Chondrocyte (in vitro differentiated cells): ENCODE data around the gene PIK3CG. TPM values are rescaled to one million over a fixed set of nuclear protein-coding genes. Genes with fewer than 3 reads are reported as not detected.

Source experiments
- DNase-seq: peaks from one replicate; pipeline ENCODE4 v3.0.0; 2021; ENCODE audit warnings: mixed read lengths, low spot score
- H3K27ac Mint-ChIP-seq: one replicate; pipeline ENCODE4 v1.8.0; 2021; ENCODE audit warnings: mild to moderate bottlenecking, moderate library complexity, mixed read lengths; ENCODE audit not compliant: unreplicated experiment
- H3K27me3 Mint-ChIP-seq: 2 replicates; pipeline ENCODE4 v1.8.0; 2021; ENCODE audit warnings: low read depth, mixed read lengths
- H3K36me3 Mint-ChIP-seq: 2 replicates; pipeline ENCODE4 v1.8.0; 2021; ENCODE audit warnings: low read depth, mixed read lengths
- H3K4me1 Mint-ChIP-seq: 2 replicates; pipeline ENCODE4 v1.8.0; 2021; ENCODE audit warnings: low read depth, mild to moderate bottlenecking, mixed read lengths
- H3K4me3 Mint-ChIP-seq: one replicate; pipeline ENCODE4 v1.8.0; 2021; ENCODE audit warnings: mild to moderate bottlenecking, moderate library complexity, mixed read lengths; ENCODE audit not compliant: unreplicated experiment
- H3K9me3 Mint-ChIP-seq: 2 replicates; pipeline ENCODE4 v1.8.0; 2021; ENCODE audit warnings: low read depth, mixed read lengths
- total RNA-seq: library from RNA; stranded (reverse); gene quantifications from 3 replicates; pipeline ENCODE4 v1.2.1, GENCODE V29; 2021
- TF ChIP-seq, protein P1 (sequence below): fragments of 200-600 bp; sonication (generic); IDR thresholded peaks from 2 replicates; pipeline ENCODE4 v1.5.0; 2021; ENCODE audit warnings: antibody characterized with exemption, mild to moderate bottlenecking, moderate library complexity

The PIK3CG gene
- total RNA-seq, 1 donor from 2014 or later = not detected

DNA sequence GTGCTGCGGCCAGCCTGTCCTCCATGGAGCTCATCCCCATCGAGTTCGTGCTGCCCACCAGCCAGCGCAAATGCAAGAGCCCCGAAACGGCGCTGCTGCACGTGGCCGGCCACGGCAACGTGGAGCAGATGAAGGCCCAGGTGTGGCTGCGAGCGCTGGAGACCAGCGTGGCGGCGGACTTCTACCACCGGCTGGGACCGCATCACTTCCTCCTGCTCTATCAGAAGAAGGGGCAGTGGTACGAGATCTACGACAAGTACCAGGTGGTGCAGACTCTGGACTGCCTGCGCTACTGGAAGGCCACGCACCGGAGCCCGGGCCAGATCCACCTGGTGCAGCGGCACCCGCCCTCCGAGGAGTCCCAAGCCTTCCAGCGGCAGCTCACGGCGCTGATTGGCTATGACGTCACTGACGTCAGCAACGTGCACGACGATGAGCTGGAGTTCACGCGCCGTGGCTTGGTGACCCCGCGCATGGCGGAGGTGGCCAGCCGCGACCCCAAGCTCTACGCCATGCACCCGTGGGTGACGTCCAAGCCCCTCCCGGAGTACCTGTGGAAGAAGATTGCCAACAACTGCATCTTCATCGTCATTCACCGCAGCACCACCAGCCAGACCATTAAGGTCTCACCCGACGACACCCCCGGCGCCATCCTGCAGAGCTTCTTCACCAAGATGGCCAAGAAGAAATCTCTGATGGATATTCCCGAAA lies 2.7 kb downstream of the PIK3CG start:
- no peaks in the 10 kb centered on the region for H3K36me3 Mint-ChIP-seq
- peaks cover 7% of the 10 kb centered on the region for H3K4me1 Mint-ChIP-seq
- TF ChIP-seq, protein P1, sequence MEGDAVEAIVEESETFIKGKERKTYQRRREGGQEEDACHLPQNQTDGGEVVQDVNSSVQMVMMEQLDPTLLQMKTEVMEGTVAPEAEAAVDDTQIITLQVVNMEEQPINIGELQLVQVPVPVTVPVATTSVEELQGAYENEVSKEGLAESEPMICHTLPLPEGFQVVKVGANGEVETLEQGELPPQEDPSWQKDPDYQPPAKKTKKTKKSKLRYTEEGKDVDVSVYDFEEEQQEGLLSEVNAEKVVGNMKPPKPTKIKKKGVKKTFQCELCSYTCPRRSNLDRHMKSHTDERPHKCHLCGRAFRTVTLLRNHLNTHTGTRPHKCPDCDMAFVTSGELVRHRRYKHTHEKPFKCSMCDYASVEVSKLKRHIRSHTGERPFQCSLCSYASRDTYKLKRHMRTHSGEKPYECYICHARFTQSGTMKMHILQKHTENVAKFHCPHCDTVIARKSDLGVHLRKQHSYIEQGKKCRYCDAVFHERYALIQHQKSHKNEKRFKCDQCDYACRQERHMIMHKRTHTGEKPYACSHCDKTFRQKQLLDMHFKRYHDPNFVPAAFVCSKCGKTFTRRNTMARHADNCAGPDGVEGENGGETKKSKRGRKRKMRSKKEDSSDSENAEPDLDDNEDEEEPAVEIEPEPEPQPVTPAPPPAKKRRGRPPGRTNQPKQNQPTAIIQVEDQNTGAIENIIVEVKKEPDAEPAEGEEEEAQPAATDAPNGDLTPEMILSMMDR = no peak
- DNase-seq = peak; percentile 87
- no peak overlapping the region for H3K27ac Mint-ChIP-seq
- peaks cover 7% of the 10 kb centered on the region for H3K27me3 Mint-ChIP-seq
- H3K9me3 Mint-ChIP-seq = no peaks in the 10 kb centered on the region
- H3K4me3 Mint-ChIP-seq = no peak overlapping the region

DNA sequence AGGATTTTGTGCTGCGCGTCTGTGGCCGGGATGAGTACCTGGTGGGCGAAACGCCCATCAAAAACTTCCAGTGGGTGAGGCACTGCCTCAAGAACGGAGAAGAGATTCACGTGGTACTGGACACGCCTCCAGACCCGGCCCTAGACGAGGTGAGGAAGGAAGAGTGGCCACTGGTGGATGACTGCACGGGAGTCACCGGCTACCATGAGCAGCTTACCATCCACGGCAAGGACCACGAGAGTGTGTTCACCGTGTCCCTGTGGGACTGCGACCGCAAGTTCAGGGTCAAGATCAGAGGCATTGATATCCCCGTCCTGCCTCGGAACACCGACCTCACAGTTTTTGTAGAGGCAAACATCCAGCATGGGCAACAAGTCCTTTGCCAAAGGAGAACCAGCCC lies 3.3 kb downstream of the PIK3CG start:
- no peak for DNase-seq
- Mint-ChIP-seq H3K27ac (no peak overlapping the region), H3K9me3 (no peaks in the 10 kb centered on the region), H3K27me3 (peaks cover 7% of the 10 kb centered on the region), H3K4me1 (peaks cover 7% of the 10 kb centered on the region), H3K4me3 (no peak overlapping the region), H3K36me3 (no peaks in the 10 kb centered on the region)
- TF ChIP-seq, protein P1 = no peak

DNA sequence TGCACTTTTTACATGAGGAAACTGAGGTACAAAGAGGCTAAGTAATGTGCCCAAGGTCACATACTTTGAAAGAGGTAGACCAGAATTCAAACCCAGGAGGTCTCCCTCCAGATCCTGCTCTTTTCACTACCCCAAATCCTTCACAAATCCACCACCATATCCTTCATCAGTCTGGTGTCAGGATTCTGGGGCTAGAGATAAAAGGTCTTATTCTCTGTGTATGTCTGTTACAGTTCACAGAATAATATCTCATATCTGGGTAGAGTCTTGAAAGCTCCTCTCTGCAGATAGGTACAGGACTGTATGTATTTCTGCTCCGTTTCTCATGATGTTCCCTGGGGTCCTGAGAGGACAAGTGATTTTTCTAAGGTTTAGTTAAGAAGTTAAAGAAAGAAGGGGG lies 4.9 kb downstream of the PIK3CG start:
- Mint-ChIP-seq H3K9me3 (no peaks in the 10 kb centered on the region), H3K4me3 (no peak overlapping the region), H3K27ac (no peak overlapping the region), H3K27me3 (peaks cover 7% of the 10 kb centered on the region), H3K4me1 (peaks cover 5% of the 10 kb centered on the region), H3K36me3 (no peaks in the 10 kb centered on the region)
- TF ChIP-seq, protein P1 = no peak
- DNase-seq = no peak

DNA sequence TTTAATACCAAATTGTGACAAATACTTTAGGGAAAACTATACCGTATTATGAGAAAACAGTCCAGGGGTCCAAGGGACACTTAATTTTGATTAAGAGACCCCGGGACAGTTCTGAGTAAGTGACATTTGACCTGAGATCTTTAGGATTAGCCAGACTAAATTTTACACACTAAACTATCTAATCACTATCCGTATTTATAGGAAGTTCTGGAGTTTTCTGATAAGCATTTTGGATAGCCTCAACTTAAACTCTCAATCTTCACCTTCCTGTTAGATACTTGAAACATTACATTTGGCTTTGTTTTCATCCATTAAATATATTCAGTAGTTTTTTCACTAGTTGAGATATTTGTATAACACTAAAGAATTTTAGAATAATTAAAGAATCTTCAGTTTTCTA lies 5.4 kb downstream of the PIK3CG start:
- no peak overlapping the region for H3K27ac Mint-ChIP-seq
- H3K9me3 Mint-ChIP-seq = peaks cover 4% of the 10 kb centered on the region
- TF ChIP-seq, protein P1 = no peak
- no peak overlapping the region for H3K4me3 Mint-ChIP-seq
- no peak for DNase-seq
- peaks cover under 1% of the 10 kb centered on the region for H3K36me3 Mint-ChIP-seq
- H3K27me3 Mint-ChIP-seq = peaks cover 7% of the 10 kb centered on the region
- no peaks in the 10 kb centered on the region for H3K4me1 Mint-ChIP-seq

DNA sequence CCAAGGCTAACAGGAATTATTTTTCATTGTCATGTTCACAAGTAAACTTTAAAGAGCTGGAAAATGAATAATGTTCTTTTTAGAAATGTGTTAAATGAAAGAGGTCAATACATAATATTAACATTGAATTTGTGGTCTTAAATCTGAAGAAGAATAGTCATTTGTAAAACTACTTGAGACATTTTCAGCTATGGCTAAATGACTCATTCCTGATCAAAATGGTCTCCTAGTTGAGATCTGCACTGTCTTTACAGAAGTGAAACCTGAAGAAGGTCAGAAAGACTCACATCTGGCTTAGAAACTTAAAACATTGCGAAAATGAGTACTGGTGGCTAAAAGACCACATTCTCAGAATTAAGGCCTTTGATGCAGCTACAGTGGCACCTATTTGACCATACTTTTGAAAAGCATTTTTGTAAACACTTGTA lies 5.9 kb downstream of the PIK3CG start:
- TF ChIP-seq, protein P1 = no peak
- peaks cover 1% of the 10 kb centered on the region for H3K36me3 Mint-ChIP-seq
- H3K4me1 Mint-ChIP-seq = no peaks in the 10 kb centered on the region
- peaks cover 7% of the 10 kb centered on the region for H3K27me3 Mint-ChIP-seq
- peaks cover 5% of the 10 kb centered on the region for H3K9me3 Mint-ChIP-seq
- no peak for DNase-seq
- H3K4me3 Mint-ChIP-seq = no peak overlapping the region
- H3K27ac Mint-ChIP-seq = no peak overlapping the region
